ENCODE results near the gene NF2. TPM values are rescaled to one million over a fixed set of nuclear protein-coding genes. Genes with fewer than 3 reads are reported as not detected.

NF2 gene
- total RNA-seq, 1 donor from 2014 or later: 38.5 TPM

GRCh38 chr22:29704528-29705285, 101.3 kb downstream of the NF2 start:
- H3K4me1 ChIP-seq: peaks cover 21% of the 10 kb centered on the region
- intact Hi-C loops (cut with micrococcal nuclease): no loop called here
- H3K9me3 ChIP-seq (replicated peaks): no peaks in the 10 kb centered on the region
- no peak overlapping the region for H3K27ac ChIP-seq (replicated peaks)
- peaks cover 85% of the 10 kb centered on the region for H3K27me3 ChIP-seq (ENCODE audit: low read depth)
- no peak overlapping the region for H3K4me3 ChIP-seq
- TF ChIP-seq CTCF (IDR thresholded peaks at IDR 0.05; ENCODE audit: borderline replicate concordance): no peak
- H3K36me3 ChIP-seq: no peaks in the 10 kb centered on the region
- no peak for DNase-seq

DNA sequence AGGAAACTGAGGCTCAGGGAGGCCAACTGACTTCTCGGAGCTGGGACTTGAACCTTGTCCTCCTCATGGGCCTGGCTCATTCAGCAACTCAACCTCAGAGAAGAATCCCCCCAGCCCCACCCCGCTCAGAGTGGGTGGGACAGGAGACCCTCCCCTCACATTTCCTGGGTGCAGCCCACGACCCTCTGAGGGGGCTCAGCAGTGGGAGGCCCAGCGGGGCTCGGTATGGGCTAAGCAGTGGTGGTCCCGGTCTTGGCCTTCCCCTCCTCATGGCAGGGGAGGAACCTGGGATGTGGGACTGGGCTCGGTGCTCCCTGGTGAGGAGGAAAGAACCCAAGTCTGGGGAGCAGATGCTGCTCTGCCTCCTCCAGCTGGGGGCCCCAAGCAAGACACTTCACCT, 102.2 kb downstream of the NF2 start:
- Histone ChIP-seq H3K27me3 (ENCODE audit: low read depth) (peaks cover 85% of the 10 kb centered on the region), H3K36me3 (no peaks in the 10 kb centered on the region), H3K27ac (replicated peaks) (no peak overlapping the region), H3K4me1 (peaks cover 21% of the 10 kb centered on the region), H3K4me3 (no peak overlapping the region), H3K9me3 (replicated peaks) (no peaks in the 10 kb centered on the region)
- no peak for TF ChIP-seq CTCF (IDR thresholded peaks at IDR 0.05; ENCODE audit: borderline replicate concordance)
- no peak for DNase-seq
- intact Hi-C loops (cut with micrococcal nuclease): no loop called here

DNA sequence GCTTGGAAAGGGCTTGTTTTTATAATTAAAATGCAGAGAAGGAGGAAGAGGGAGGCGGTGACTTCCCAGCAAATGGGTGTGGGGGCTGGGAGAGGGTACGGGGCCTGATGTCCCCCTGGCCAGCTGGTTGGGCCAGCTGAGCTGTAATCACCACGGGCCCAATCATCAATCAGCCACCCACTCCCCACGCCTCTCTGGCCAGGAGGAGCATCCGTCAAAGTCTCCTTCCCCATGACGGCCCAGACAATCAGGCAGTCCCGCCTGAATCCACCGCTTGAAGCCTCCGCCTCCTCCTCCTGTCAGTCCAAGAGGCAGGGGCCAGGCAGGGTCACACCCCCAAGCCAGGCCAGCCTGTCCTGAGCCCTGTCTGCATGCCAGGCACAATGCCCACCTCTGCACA, 103.1 kb downstream of the NF2 start:
- DNase-seq: no peak
- no peaks in the 10 kb centered on the region for H3K9me3 ChIP-seq (replicated peaks)
- intact Hi-C loops (cut with micrococcal nuclease): no loop called here
- H3K36me3 ChIP-seq: no peaks in the 10 kb centered on the region
- no peak for TF ChIP-seq CTCF (IDR thresholded peaks at IDR 0.05; ENCODE audit: borderline replicate concordance)
- H3K4me3 ChIP-seq: no peak overlapping the region
- H3K27ac ChIP-seq (replicated peaks): no peak overlapping the region
- H3K4me1 ChIP-seq: peaks cover 26% of the 10 kb centered on the region
- H3K27me3 ChIP-seq (ENCODE audit: low read depth): peaks cover 85% of the 10 kb centered on the region

GRCh38 chr22:29707010-29707409, 103.6 kb downstream of the NF2 start:
- Histone ChIP-seq H3K36me3 (no peaks in the 10 kb centered on the region), H3K4me1 (peaks cover 23% of the 10 kb centered on the region), H3K27ac (replicated peaks) (no peak overlapping the region), H3K27me3 (ENCODE audit: low read depth) (peaks cover 82% of the 10 kb centered on the region), H3K9me3 (replicated peaks) (no peaks in the 10 kb centered on the region), H3K4me3 (no peak overlapping the region)
- no peak for TF ChIP-seq CTCF (IDR thresholded peaks at IDR 0.05; ENCODE audit: borderline replicate concordance)
- no peak for DNase-seq
- intact Hi-C loops (cut with micrococcal nuclease): no loop called here

DNA sequence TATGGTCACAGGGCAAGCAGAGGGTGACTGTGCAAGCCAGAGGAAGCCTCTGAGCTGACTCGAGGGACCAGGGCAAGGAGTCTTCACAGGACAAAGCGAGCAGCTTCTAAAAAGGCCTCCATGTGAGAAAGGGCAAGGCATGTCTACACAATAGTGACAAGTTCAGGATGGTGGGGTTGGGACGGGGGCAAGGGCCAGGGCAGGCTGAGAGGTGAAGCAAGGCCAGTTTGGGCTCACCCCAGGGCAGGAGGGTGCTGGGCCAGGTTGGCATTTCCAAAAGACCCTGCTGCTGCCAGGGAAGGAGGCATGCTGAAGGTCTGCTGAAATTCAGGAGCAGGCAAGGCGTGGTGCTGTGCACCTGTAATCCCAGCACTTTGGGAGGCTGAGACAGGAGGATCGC, 104.0 kb downstream of the NF2 start:
- TF ChIP-seq CTCF (IDR thresholded peaks at IDR 0.05; ENCODE audit: borderline replicate concordance): no peak

More for the DNA sequence above, 104.0 kb downstream of the NF2 start:
- H3K36me3 ChIP-seq: no peaks in the 10 kb centered on the region
- DNase-seq: no peak
- peaks cover 82% of the 10 kb centered on the region for H3K27me3 ChIP-seq (ENCODE audit: low read depth)
- H3K4me1 ChIP-seq: peaks cover 18% of the 10 kb centered on the region
- H3K9me3 ChIP-seq (replicated peaks): no peaks in the 10 kb centered on the region
- H3K4me3 ChIP-seq: no peak overlapping the region
- intact Hi-C loops (cut with micrococcal nuclease): no loop called here
- no peak overlapping the region for H3K27ac ChIP-seq (replicated peaks)

Data from left ventricle myocardium inferior (tissue), 1 donor.